ENCODE data around the gene LRRFIP1. TPM values are rescaled to one million over a fixed set of nuclear protein-coding genes. Genes with fewer than 3 reads are reported as not detected.

The LRRFIP1 gene
- total RNA-seq, 1 donor from 2014 or later: 134 TPM

- Mint-ChIP-seq H3K4me1 (peaks cover 12% of the 10 kb centered on the region), H3K9me3 (no peaks in the 10 kb centered on the region), H3K27ac (peak overlapping the region; percentile 50), H3K36me3 (ENCODE audit: low read depth) (peaks cover 91% of the 10 kb centered on the region), H3K4me3 (no peak overlapping the region), H3K27me3 (no peaks in the 10 kb centered on the region)
- DNase-seq (no peak), ATAC-seq (ENCODE audit: low read depth) (peak; percentile 91)
- CTCF ChIA-PET: no interaction called here
- POLR2A ChIA-PET: no interaction called here
- intact Hi-C loops (cut with micrococcal nuclease): no loop called here
- TF ChIP-seq CTCF (IDR thresholded peaks at IDR 0.05): no peak
Measured at GRCh38 chr2:237752761-237753165, 125.4 kb downstream of the LRRFIP1 start.

- no peak for TF ChIP-seq CTCF (IDR thresholded peaks at IDR 0.05)
- ChIA-PET POLR2A (no interaction called here), CTCF (interaction anchor here (0.7 to 1.4 kb wide), 2 partner anchors 82 to 190 kb away, joined by 3 read pairs; no protein-coding TSS in a partner anchor)
- H3K27me3 Mint-ChIP-seq: no peaks in the 10 kb centered on the region
- DNase-seq (no peak), ATAC-seq (ENCODE audit: low read depth) (no peak)
- no peaks in the 10 kb centered on the region for H3K9me3 Mint-ChIP-seq
- intact Hi-C loops (cut with micrococcal nuclease): no loop called here
- H3K27ac Mint-ChIP-seq: no peak overlapping the region
- H3K36me3 Mint-ChIP-seq (ENCODE audit: low read depth): peaks cover 91% of the 10 kb centered on the region
- H3K4me1 Mint-ChIP-seq: peaks cover 12% of the 10 kb centered on the region
- H3K4me3 Mint-ChIP-seq: no peak overlapping the region
Measured at GRCh38 chr2:237754182-237754581, 126.8 kb downstream of the LRRFIP1 start.

- intact Hi-C loops (cut with micrococcal nuclease): no loop called here
- Mint-ChIP-seq H3K27ac (no peak overlapping the region), H3K27me3 (no peaks in the 10 kb centered on the region), H3K4me3 (no peak overlapping the region), H3K4me1 (peaks cover 12% of the 10 kb centered on the region), H3K36me3 (ENCODE audit: low read depth) (peaks cover 91% of the 10 kb centered on the region), H3K9me3 (no peaks in the 10 kb centered on the region)
- DNase-seq (no peak), ATAC-seq (ENCODE audit: low read depth) (no peak)
- no peak for TF ChIP-seq CTCF (IDR thresholded peaks at IDR 0.05)
- POLR2A ChIA-PET: no interaction called here
- CTCF ChIA-PET: interaction anchor here (0.7 to 1.4 kb wide), 2 partner anchors 82 to 190 kb away, joined by 3 read pairs; no protein-coding TSS in a partner anchor
Measured at GRCh38 chr2:237754626-237755248, 127.3 kb downstream of the LRRFIP1 start.

- peaks cover 8% of the 10 kb centered on the region for H3K4me1 Mint-ChIP-seq
- no peak overlapping the region for H3K27ac Mint-ChIP-seq
- H3K4me3 Mint-ChIP-seq: no peak overlapping the region
- H3K27me3 Mint-ChIP-seq: no peaks in the 10 kb centered on the region
- no peak for TF ChIP-seq CTCF (IDR thresholded peaks at IDR 0.05)
- intact Hi-C loops (cut with micrococcal nuclease): no loop called here
- ChIA-PET POLR2A (no interaction called here), CTCF (interaction anchor here (3.3 kb wide), 1 partner anchor 12 kb away, joined by 13 read pairs; no protein-coding TSS in a partner anchor)
- ATAC-seq (ENCODE audit: low read depth) (no peak), DNase-seq (no peak)
- H3K9me3 Mint-ChIP-seq: no peaks in the 10 kb centered on the region
- H3K36me3 Mint-ChIP-seq (ENCODE audit: low read depth): peaks cover 95% of the 10 kb centered on the region
Measured at GRCh38 chr2:237757616-237758015, 130.2 kb downstream of the LRRFIP1 start.

GRCh38 chr2:237758185-237758584 is 130.8 kb downstream of the LRRFIP1 start:
- intact Hi-C loops (cut with micrococcal nuclease): no loop called here
- DNase-seq: no peak
- no peak for ATAC-seq (ENCODE audit: low read depth)
- Mint-ChIP-seq H3K27me3 (no peaks in the 10 kb centered on the region), H3K4me1 (peaks cover 2% of the 10 kb centered on the region), H3K9me3 (no peaks in the 10 kb centered on the region), H3K4me3 (no peak overlapping the region), H3K36me3 (ENCODE audit: low read depth) (peaks cover 95% of the 10 kb centered on the region), H3K27ac (no peak overlapping the region)
- ChIA-PET CTCF (interaction anchor here (1.0 to 3.3 kb wide), 2 partner anchors 12 to 245 kb away, joined by 4 to 13 read pairs; no protein-coding TSS in a partner anchor), POLR2A (no interaction called here)
- TF ChIP-seq CTCF (IDR thresholded peaks at IDR 0.05): no peak

Data from activated B cell treated with CpG ODN at 0.5 μM for 24 hours (primary cell).